Inflammatory macrophage treated with lipopolysaccharide for 1 hour (primary cell): Measurements from ENCODE around the gene TBX1.

Experiments
- DNase-seq, 2 donors: peaks; one replicate each; pipeline ENCODE4 v3.0.0-alpha.2; 2020 to 2022

Gene TBX1

GRCh38 chr22:19802894-19803735 is 42.5 kb downstream of the TBX1 start:
- no peak for DNase-seq

DNA sequence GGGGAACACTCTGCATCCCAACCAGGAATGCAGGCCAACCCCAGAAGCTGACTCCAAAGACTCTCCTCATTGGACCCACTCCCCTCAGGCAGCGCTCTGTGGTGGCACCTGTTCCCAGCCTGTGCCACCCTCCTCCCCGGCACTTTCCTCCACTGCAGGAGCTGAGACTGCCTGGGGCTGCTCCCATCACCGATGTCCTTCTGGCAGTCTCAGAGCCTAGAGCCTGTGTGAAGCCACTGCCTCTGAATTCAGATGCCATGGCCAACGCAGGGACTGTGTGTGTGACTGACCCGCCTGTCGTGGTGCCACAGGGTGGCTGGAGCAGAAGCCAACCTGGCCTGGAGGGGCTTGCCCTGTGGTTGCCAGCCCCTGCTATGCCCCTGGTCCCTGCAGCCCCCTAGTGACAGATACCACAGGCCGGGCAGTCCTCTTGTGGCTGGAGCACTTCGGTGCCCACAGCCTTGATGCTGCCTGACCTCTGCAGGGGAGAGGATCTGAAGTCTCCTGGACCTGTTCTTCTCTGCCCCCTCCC is 43.2 kb downstream of the TBX1 start:
- no peak for DNase-seq

GRCh38 chr22:19805821-19806212 is 45.2 kb downstream of the TBX1 start:
- no peak for DNase-seq

DNA sequence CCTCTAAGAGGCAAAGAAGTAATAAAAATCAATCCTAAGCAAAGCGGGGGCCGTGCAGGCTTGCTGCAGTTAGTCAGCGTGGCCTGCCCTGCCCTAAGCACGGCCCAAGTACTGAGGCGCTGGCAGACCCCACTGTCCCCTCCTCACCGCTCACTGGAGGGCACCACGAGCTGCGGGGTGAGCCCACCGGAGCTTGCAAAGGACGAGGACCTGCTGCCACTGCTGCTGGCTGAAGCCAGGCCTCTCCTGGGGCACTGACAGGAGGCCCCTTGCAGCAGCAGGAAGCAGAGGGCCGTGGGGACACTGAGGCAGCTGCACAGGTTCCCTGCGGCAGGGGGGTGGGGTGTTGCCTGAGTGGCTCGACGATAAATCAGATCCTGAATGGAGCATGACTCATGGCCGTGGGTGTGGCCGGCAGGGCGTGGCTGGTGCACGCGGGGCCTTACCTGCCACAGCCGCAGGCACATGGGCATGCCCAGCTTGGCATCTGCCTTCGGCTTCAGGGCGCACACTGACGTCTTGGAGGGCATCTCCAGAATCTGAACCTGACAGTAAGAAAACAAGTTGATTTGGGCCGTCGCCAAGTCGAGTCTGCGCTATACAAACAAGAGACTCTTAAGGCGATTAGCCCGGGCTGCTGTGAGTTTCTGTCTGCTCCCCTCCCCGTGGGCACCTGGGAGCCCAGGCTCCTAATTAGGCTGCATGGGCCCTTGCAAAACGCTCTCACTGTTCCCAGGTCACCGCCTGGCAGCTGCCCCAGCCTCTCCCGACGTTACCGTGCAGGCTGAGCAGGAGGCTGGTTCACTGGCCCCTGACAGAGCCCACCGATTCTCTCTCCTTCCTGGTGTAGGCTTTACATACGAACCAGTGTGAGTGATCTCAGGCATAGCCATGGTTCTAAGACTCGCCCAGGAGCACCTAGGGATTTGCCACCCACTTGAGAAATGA is 45.9 kb downstream of the TBX1 start:
- DNase-seq = no peak

DNA sequence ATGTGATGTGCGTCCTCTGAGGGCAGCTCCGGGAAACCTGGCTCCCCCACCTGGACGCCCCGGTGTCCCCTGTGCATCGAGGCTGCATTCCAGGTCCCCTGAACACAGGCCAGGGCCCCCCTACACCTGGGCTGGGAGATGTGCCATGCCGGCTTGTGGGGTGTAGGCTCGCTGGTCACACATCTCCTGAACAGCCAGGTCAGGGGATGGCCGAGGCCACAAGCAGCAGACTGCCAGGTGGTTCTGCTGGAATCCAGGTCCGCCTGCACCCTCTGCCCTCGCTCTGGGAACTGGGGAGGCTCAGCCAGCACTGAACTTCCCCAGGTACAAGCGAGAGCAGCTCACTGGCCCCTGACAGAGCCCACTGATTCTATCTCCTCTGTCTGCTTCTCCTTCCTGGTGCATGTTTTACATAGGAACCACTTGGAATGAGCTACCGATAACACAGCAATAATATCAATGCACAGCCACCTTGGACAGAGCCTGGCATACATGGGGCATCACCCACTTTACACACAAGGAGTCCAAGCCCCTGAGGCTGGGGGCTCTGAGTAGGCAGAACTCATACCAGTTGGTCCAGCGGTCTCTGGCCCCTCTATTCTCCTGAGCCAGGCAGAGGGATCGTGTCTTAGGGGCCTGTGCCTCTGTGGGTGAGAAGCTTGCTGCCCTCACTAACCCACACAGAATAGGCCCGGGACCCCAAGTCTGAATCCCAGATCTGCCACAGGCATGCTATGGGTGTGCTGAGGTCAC is 46.8 kb downstream of the TBX1 start:
- DNase-seq = no peak

DNA sequence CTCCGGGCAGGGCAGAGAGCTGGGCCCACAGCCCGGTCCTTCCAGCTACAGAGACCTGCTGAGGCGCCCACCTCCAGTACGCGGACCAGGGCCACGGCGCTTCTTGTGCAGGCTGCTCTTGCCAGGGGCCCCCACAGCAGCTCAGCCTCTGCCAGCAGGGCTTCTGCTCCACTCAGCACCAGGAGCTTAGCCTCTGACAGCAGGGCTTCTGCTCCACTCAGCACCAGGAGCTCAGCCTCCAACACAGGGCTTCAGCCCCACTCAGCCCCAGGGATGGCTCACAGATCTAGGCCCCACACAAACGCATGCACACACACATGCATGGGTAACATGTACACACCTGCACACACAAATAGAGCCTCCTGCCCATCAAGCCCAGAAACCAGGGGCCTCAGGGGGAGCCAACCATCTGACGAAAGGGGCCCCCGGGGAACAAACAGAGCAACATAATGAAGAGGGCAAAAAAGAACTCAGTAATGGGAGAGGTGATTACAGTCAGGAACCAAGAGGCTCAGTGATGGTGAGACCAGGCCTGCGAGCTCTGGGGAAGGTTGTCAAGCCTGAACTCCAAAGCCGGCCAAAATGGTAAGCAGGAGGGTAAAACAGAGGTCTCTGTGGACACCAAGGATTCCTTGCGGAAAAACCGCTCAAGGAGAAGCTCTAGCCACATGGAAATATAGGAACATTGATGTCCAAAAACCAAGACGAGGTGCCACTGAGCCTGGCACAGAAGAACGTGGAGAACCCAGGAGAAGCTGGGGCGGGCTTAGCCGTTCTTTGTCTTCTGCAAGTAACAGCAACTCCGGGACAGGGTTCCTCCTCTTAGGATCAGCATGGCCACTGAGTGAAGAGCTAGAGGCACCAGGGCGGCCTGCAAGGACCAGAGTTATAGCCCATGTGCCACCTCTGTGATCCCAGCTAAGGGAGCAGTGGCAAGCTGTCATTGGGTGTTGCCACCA is 47.6 kb downstream of the TBX1 start:
- DNase-seq = no peak

DNA sequence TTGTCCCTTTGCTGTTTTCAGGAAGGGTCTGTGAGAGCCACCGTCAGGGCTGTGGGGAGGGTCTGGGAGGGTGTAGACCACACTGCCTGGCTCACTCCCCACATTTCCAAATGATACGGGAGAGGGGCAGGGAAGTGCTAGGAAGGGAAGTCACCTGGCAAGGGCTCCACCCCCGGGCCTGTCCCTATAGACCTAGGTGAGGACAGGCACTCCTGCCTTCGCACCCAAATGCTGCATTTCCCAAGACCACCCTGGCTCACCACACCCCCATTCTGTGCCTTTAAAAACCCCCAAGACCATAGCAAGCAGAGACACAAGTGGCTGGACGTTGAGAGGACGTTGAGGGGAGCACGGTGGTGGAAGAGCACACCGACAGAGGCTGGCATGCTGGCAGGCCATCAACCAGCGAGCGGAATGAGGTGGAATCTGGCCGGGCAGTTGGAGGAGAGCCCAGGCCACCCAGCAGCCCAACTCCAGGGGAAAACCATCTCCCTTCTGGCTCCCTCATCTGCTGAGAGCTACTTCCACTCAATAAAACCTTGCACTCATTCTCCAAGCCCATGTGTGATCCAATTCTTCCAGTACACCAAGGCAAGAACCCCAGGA is 48.4 kb downstream of the TBX1 start:
- DNase-seq = no peak

- DNase-seq = no peak
Observed at GRCh38 chr22:19809741-19810140, 49.2 kb downstream of the TBX1 start.

GRCh38 chr22:19810381-19811201 is 50.0 kb downstream of the TBX1 start:
- no peak for DNase-seq

- no peak for DNase-seq
Observed at GRCh38 chr22:19811211-19811621, 50.6 kb downstream of the TBX1 start.

DNA sequence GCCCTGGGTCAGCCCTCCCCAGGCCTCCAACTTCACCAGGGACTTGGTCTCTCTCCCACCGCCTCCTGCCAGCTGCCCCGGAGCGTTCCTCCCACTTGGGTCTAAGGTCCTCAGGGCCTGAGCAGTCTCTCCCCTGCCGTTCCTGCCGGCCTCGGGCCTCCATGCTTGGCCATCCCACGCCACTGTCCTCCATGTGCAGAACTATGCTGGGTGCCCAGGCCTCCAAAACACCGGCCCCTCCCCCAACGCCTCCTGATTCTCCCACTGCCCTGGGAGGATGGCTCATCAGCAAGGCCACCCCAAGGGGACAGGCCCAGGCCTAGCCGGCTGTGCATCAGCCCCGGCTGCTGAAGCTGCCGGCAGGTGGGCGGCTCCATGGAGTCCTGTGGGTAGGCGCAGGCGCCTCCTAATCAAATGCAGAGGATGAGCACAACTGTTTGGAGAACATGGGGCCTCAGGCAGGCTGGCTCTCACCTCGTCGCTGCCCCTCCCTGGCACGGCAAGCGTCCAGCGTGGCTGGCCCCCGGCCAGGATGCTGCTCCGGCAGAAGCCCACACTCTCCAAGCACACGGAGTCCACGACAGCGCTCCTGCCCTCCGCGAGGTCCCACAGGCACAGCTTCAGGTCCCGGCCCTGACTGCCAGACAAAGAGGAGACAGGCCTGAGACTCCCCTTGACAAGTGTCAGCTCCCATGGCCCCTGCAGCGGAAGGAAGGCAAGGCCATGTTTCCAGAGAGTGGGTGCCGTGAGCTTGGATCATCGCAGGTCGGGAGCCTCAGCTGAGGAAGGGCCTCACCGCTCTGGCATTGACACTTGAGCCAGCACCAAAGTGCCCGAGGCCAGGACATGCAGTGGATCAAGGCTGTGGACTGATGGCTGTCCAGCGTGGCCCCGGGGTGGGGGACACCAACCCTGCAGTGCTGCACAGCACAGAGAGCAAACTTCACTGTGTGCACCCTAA is 51.5 kb downstream of the TBX1 start:
- no peak for DNase-seq

DNA sequence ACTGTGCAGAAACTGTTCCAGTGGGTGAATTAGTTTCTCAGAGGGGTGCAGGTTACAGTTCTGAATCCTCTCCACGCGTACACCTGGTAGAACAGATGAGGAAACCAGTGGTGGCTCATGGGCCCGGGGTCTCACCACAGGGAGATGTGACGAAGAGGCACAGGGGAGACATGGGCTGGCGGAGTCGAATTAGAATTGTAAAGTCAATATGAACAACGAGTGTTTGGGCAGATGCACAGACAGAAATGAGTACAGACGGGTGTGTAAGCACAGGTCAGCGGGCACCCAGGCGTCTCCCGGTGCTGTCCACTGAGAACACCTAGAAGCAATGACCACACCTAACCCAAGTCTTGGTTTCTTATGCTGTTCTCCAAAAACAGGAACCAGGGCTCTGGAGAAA is 52.3 kb downstream of the TBX1 start:
- no peak for DNase-seq

GRCh38 chr22:19814428-19814827 is 53.9 kb downstream of the TBX1 start:
- DNase-seq = no peak

- DNase-seq = no peak
Observed at GRCh38 chr22:19815093-19815822, 54.7 kb downstream of the TBX1 start.

DNA sequence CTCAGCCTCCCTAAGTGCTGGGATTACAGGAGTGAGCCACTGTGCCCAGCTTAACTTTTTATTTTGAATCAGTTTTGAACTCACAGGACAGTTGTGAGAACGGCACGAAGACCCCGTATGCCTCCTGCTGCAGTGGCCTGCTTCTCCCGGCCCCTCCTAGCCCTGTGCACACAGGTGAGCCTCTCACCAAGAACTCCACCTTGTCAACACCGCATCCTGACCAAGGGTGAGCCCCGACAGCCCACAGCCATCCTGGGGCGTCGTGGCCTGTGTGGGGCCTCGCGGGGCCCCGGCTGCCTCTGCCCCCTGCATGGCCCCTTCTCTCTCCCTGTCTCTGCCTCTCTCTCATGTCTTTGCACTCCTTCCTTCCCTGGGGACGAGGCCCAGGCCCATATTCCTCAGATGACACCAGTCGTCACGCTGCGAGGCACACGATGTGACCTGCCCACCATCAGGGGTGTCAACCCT is 55.3 kb downstream of the TBX1 start:
- no peak for DNase-seq

- no peak for DNase-seq
Observed at GRCh38 chr22:19816372-19817119, 56.0 kb downstream of the TBX1 start.
